Fibroblast of skin of right quadriceps (primary cell): ENCODE results near the gene TOGARAM2.

Source experiments
- DNase-seq: peaks from one replicate; pipeline ENCODE4 v3.0.0-alpha.2; 2013

TOGARAM2 gene

GRCh38 chr2:29057006-29057405, 75.9 kb downstream of the TOGARAM2 start:
- no peak for DNase-seq

DNA sequence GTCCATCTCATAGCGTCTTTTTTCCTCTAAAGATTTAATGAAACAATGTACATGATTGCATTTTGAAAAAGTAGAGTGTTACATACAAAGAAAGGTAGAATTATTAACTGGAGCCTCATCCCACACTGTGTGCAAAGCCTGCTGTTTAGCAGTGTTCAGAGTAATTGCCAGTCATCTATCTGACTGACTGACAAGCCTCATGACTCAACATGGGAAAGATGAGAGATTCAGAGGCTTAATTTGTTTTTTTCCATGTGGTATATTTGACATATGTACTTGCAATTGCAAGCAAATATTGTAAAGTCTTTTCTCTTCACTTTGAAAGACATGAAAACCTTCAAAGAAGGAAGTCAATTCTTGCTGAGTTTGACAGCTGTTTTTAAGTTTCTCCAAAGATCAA, 78.5 kb downstream of the TOGARAM2 start:
- DNase-seq = no peak

- DNase-seq = no peak
Observed at GRCh38 chr2:29060441-29060840, 79.3 kb downstream of the TOGARAM2 start.

GRCh38 chr2:29061176-29061575, 80.1 kb downstream of the TOGARAM2 start:
- no peak for DNase-seq

DNA sequence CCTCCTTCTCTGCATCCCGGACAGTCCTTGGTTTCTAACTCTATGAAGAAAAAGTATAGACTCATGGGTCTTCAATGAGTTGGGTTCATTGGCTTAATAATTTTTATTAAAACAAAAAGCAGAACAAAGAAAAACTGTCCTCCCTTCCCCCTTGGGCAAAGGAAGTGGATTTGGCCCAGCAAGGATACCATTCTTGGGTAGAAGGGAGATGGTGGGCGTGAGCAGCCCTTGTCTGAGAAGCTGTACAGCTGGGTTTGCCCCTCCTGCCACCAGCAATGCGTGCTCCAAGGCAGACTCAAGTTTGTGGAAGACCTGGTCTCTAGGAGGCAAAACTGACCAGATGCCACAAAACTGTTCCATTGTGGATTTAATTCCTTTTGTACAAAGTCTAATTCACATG, 80.5 kb downstream of the TOGARAM2 start:
- no peak for DNase-seq

- DNase-seq = no peak
Observed at GRCh38 chr2:29062371-29062770, 81.3 kb downstream of the TOGARAM2 start.

GRCh38 chr2:29063056-29063455, 82.0 kb downstream of the TOGARAM2 start:
- DNase-seq = no peak

GRCh38 chr2:29063646-29064345, 82.7 kb downstream of the TOGARAM2 start:
- DNase-seq = peak; percentile 68

DNA sequence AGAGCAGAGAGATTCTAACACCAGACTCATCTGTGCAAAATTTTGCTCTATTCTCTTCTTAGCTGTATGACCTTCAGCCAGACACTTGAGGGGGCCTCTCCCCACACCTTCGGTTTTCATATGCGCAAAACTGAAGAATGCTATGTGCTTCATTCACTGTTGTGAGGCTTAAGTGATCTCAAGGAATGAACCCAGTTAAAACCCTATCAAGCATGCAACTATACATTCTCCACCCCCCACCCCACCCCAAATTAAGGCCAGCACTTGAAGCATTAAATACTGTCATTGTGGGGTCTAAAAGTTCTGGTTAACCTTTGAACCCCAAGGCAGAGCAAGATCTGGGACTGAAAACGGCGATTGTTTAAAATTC, 83.2 kb downstream of the TOGARAM2 start:
- no peak for DNase-seq

- DNase-seq = no peak
Observed at GRCh38 chr2:29064746-29065067, 83.6 kb downstream of the TOGARAM2 start.

DNA sequence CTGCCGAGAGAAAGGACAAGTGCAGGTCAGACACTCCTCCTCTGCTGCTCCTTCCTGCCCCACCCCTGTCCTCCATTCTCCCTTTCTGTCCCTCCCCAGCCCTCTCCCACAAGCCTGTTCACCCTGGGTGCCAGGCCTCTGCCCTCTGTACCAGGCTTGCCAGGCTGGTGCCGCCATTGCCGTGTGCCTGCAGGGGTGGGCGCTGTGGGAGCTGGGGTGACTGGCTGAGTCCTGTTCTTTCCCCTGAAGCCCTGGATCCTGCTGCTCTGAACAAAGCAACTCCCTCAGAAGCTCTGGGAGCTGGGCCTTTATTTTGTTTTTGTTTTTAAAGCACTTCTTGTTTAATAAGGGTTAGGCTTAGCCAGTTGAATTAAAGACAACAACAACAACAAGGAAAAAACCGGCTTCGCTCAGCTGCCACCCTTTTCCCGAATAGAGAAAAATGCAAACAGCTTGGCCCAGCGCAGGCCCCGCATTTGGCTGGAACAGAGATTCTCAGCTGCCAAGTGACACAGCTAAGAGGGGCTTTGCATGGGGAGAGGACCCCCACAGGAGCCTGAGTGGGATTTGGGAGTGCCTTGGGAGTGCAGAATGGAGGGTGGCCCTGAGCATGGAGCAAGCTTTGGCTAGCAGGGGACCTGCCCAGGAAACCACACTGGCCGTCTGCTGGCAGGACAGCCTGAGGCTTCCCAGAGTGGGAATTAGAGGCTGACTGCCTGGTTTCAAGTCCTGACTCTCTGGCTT, 84.1 kb downstream of the TOGARAM2 start:
- no peak for DNase-seq

- no peak for DNase-seq
Observed at GRCh38 chr2:29066271-29066860, 85.3 kb downstream of the TOGARAM2 start.

GRCh38 chr2:29066997-29067605, 86.0 kb downstream of the TOGARAM2 start:
- no peak for DNase-seq

DNA sequence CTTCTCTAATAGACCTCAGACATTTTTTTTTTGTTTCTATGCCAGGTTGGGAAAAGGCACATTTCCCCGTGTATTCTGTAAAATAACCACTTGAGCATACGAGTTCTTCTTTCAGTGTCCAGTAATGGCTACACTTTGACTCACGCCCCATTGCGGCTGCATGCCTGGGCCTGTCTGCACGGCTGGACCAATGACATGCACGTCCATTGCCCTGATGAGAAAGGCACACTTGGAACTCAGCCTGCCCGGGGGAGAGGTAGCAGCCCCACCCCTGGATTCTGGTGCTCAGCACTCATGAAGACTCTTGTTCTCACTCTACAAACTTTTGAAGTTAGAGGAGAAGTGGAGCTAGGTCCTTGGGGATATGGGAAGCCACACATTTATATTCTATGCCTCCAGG, 87.4 kb downstream of the TOGARAM2 start:
- no peak for DNase-seq

DNA sequence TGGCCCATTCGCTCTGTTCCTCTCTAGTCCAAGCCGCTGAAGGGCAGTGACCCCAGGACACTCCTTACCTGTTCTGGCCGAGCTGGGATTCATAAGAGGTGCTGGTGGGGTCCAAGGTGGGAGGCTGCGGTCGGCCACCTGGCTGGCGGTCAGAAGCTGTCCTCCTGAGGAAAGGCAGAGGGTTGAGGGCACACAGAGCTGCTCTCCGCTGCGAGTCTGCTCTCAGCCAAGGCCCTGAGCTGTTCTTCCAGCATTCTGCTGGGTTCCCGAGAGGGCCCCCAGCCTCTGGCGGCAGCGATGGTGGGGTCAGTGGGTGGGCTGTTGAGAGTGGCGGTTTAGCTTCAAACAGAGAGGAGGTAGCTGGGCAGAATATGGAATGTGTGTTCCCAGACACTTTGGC, 89.4 kb downstream of the TOGARAM2 start:
- DNase-seq = no peak

GRCh38 chr2:29071032-29071975, 90.2 kb downstream of the TOGARAM2 start:
- DNase-seq = no peak

DNA sequence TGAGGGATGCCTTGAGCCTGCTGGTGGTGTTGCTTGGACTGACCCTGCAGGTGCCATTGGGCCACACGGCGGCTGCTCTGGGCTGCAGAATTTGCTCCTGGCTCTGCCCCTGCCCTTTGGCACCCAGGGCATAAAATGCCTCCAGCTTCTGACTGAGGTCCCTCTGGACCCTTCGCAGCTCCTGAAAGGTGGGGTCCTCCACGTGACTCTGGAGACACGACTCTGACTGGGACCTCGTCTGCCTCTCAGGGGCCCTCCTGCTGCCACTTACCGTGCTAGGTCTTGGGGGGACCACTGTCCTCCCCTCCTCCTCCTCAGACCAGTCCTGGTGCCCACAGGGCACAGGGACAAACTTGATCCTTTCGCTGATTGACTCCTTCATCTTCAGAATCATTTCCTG, 91.2 kb downstream of the TOGARAM2 start:
- no peak for DNase-seq

DNA sequence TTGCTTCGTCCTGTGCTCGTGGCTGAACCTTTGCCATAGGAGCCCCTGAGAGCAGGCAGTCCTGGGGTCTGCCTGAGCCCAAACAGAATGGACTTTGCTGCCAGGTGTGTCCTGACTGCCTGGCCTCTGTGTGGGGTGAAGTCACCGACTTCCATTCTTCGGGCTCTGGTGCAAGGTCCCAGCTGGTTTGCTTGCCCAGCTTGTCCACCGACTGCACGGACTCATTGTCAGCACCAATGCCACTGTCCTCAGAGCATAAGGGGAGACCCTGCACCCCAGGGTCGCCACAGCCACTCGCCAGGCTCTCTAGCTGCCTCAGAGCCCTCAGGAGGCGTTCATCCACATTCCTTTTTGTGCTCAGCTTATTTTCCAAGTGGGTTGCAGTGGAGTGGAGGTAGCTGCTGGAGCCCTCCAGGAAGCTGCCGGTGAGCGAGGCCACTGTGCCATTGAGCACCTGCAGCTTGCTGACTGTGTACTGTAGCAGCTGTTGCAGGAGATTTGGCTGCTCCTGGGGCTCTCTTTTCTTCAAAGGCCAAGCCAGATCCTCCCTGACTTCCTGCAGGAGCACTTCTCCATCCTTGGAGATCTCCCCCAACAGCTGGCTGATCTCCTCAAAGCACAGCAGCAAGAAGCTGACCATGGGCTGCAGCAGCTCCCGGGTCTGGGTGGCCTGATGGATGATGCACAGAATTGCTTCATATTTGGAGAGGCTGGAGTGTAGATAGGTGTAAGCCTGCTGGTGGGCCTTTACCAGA, 92.0 kb downstream of the TOGARAM2 start:
- DNase-seq = no peak

GRCh38 chr2:29073933-29074332, 92.8 kb downstream of the TOGARAM2 start:
- DNase-seq = no peak

DNA sequence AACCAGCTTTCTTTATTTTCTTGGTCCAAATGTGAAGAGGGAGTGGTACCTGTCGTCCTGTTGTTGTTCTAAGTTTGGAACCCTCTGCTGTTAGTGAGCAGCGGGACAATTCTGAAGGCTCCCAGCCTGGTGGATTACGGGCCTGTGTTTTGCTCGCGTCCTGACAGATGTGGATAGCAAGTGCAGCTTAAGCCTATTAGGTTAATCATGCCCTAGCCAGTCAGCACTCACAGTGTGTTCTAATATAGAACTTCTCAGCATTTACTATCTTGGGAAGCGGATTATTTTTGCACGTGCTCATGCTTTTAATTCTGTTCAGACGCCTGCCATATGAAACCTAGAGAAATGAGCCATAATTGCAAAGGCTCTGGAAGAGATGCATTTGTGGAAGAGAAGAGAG, 93.3 kb downstream of the TOGARAM2 start, which contains the start of gene PCARE:
Gene PCARE, minus strand, starts transcription at position 113 of the 400 bp plus-strand sequence. CDS start 262 bp downstream, outside the sequence.
- DNase-seq = no peak

DNA sequence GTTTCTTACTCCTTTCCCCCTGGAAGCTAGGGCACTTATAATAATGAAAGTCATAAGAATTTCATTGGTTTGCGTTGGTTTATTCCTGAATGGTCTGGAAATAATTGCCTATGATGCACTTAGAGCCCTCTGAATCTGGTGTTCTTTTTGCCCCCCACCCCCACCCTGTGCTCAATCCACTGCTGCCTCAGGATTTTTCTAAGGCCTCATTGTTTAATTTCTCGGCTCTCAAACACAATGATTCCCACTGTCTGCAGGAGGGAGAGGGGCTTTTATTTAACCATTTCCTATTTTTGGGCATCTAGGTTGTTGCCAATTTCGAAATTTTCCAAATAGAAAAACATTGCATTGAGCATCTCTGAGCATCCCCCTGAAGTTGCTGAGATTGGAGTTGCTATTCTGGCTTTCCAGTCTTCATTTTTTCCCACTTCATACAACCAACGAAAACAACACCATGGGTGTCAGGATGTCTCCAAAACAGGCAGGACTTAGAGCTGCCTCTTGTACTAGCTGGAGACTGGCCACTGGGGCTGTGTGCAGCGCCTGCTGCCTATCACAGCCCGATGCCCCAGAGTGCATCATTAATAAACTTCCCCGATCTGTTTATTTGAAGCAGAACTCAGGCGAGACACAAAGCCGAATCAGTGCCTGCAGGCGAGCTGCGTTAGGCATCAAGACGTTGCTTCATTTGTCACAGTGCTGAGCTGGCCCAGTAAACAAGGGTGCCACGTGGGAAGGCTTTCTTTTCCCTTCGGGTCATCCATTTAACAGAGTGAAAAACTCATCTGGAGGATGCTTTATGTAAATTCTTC, 95.0 kb downstream of the TOGARAM2 start:
- DNase-seq = no peak
